Loucy (cell line): ENCODE results near the gene RANBP17.

Experiments used
- EZH2phosphoT487 ChIP-seq: fragments of 200-600 bp; IDR thresholded peaks from 2 replicates; pipeline ENCODE4 v1.6.1; 2018; ENCODE audit warnings: antibody characterized with exemption, mild to moderate bottlenecking, moderate library complexity, borderline replicate concordance
- TF ChIP-seq, protein P1 (sequence below): fragments of 200-600 bp; sonication (generic); conservative IDR thresholded peaks from 2 replicates; pipeline ENCODE4 v1.5.1; 2014; ENCODE audit warnings: mild to moderate bottlenecking, antibody characterized with exemption, low read length

DNA sequence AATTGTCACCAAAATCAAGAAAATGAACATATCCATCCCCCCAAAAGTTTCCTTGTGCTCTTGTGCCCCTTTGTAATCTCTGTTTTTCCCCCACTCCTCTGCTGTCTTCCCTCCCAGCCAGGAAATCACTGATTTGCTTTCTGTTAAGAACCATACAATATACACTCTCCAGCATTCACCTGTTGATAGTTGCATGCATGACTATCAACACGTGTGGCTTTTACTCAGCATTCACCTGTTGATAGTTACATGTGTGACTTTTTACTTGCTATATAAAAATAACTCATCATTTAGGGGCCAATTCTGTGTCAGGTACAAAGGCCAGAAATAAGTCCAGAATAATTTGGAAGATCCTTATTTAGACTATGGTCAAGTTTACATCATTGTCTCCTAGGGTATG, 6.0 kb downstream of the RANBP17 start:
- TF ChIP-seq, protein P1, sequence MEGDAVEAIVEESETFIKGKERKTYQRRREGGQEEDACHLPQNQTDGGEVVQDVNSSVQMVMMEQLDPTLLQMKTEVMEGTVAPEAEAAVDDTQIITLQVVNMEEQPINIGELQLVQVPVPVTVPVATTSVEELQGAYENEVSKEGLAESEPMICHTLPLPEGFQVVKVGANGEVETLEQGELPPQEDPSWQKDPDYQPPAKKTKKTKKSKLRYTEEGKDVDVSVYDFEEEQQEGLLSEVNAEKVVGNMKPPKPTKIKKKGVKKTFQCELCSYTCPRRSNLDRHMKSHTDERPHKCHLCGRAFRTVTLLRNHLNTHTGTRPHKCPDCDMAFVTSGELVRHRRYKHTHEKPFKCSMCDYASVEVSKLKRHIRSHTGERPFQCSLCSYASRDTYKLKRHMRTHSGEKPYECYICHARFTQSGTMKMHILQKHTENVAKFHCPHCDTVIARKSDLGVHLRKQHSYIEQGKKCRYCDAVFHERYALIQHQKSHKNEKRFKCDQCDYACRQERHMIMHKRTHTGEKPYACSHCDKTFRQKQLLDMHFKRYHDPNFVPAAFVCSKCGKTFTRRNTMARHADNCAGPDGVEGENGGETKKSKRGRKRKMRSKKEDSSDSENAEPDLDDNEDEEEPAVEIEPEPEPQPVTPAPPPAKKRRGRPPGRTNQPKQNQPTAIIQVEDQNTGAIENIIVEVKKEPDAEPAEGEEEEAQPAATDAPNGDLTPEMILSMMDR = no peak
- no peak for TF ChIP-seq EZH2phosphoT487
